Measurements from ENCODE around the gene SERINC5.
"Not testable (repeated sequence)": the region's sequence is repeated elsewhere in the genome, so short reads cannot be mapped to it uniquely, and the experiment has no call there.

SERINC5 gene

GRCh38 chr5:80225189-80225933 is 30.5 kb downstream of the SERINC5 start:
- no peak for DNase-seq

DNA sequence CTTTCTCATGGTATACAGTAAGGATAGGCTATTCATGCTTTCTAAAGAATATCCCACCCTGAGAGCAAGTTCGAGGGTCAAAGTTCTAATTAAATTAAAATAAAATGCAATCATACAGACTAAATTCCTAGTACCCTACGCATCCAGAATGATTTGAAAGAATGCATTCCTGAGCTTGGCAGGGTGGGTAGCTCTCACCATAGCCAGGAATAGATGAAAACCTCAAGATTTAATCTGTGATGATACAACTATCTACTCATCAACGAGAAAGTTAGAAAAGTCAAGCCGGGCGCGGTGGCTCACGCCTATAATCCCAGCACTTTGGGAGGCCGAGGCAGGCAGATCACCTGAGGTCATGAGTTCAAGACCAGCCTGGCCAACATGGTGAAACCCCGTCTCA is 32.3 kb downstream of the SERINC5 start:
- DNase-seq = no peak

GRCh38 chr5:80220245-80220897 is 35.5 kb downstream of the SERINC5 start:
- no peak for DNase-seq

- DNase-seq = no peak
Observed at GRCh38 chr5:80219391-80219790, 36.5 kb downstream of the SERINC5 start.

DNA sequence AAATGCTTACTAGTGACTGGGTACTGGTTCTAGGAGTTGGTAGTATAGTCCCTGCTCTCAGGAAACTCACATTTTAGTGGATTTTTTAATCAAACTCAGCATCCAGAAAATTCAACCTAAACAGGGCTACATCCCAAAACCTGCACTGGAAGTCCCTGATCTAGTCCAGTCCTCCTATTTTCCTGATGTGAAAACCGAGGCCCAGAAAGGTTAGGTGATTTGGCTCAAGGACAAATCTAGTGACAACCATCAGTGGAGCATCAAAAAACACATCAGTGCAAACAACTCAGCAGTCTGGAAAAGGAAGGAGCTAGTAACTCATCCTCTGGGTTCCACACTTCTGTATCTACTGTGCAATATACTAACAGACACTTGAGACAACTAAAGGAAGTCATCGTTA is 38.2 kb downstream of the SERINC5 start:
- DNase-seq = no peak

DNA sequence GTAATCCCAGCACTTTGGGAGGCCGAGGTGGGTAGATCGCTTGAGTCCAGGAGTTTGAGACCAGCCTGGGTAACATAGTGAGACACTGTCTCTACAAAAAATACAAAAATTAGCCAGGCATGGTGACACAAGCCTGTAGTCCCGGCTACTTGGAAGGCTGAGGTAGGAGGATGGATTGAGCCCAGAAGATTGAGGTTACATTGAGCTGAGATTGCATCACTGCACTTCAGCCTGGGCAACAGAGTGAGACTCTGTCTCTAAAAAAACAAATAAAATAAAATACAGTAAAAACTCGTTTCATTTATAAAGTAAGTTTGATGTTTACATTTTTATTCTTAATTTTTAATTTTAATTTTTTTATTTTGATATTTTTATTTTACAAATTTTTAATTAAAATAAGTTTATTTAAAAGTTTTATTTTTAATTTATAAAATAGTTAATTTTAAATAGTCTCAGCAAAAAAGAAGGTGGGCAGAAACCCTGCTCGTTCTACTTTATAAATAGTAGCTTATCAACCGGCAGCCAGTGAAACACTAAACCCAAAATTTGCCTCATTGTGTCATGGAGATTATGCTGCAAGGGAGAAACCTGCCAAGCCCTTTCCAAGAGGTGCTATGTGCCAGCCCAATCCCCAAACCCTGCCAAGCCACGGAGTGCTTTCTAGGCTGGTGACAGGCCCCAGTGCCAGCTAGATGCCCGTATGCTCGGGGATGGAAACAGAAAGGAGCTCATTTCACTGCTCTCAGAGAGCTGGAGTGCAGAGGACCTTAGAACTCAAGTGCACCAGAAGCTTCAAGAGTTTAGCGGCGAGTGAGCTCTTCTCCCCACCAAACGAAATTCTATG is 38.9 kb downstream of the SERINC5 start:
- DNase-seq = no peak

DNA sequence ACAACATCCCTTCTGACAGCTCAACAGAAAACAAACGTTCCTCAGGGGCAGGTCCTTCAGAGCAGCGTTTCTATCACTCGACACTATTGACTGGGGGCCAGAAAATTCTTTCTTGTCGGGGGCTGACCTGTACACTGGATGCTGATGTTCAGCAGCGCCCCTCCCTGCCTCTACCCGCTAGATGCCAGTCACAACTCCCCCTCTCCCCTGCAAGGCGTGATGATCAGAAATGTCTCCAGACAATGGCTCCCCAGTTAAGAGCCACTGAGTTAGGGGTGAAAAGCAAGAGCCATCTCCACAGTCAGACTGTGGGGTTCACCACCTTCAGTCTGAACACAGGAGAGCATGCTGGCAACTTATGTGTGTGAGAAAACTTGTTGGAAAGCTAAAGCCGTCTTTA is 39.8 kb downstream of the SERINC5 start:
- no peak for DNase-seq

DNA sequence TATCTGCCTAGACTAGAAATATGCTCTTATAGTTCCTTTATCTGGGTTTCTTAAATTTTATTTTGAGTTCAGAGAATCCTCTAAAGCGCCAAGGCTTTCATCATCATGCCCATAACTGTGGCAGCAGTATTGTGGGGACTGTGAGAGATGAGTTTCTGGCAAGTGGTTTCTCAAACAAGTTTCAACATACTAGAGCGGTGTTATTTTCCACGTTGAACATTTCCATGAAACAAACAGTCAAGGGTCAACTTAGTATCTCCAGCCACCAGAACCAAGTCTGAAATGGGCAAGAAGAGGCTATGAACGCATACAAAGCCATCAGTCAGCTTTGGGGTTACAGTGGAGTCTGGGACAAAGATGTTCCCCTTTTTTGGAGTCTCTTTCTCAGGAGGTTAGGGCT is 40.3 kb downstream of the SERINC5 start:
- DNase-seq = no peak

GRCh38 chr5:80213466-80213865 is 42.4 kb downstream of the SERINC5 start:
- DNase-seq = no peak

DNA sequence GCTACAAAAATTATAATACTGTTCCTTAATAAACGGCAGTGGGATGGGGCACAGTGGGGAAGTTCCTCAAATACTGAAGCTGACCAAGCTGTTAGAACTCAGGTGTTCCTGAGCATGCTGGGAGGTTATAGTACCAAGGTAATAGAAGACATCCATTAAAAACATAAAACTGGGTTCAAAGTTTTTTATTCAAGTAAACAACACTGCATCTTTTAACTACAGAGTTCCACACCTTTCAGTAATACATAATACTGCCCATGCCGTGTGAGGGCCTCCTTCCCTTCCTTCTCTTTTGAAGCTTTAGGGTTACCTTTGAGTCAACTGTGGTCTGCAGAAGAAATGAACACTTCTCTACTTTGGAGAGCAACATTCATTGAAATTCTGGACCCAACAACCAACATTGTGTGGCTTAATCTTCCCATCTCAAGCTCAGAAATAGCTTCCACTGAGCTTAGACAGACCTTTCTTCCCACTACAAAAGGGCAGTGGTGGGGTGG is 43.6 kb downstream of the SERINC5 start:
- DNase-seq = no peak

DNA sequence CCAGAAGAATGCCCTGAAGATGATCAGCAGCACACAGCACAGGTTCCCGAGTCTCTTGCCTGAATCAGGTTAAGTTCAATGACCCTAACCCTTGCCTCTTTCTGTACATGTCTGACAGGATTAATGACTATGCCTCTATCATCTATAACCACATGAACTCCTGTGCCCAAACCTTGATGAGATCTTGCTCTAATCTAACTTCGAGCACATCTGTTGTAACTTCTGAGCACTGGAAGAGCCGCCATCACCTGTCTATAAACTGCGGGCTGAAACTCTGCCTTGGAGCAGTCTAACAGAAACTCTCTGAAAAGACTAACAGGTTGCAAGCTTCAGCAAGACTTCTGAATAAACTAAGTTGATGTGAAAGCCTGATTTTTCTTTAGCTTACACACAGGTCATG is 44.5 kb downstream of the SERINC5 start:
- no peak for DNase-seq

DNA sequence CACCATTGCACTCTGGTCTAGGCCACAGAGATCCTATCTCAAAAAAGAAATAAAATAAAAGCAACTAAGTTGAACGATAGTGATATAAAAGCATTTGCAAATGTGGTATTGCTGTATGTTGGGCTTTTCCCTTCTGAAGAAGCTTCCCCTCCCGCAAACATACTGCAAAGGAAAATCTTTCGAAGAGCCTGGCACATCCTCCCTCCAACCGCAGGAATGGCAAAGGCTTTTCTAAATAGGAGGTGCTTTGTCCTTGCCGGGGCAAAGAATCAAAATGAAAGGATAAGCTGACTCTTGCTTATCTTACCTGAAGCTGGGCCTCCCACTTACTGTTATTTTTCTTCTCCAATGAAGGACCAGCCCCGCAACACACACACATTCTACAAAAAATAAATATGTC is 45.8 kb downstream of the SERINC5 start:
- DNase-seq = no peak

DNA sequence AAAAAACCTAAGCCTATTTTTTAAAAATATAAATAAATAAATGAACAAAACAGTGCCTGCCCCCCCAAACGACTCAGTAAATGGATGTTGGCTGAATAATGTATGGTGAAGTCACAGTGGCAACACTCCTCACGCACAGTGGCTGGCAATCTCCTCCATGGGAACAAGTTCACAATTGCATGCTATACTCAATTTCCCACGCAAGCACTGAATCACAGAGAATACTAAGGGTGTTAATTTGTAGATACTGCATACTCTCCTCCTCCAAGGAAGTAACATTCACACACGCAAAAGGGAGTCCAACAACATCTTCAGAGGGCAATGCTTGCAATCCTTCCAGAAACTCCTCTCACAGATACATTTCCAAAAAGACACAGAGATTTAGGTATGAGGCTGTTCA is 47.5 kb downstream of the SERINC5 start:
- no peak for DNase-seq

GRCh38 chr5:80207832-80208231 is 48.0 kb downstream of the SERINC5 start:
- no peak for DNase-seq

DNA sequence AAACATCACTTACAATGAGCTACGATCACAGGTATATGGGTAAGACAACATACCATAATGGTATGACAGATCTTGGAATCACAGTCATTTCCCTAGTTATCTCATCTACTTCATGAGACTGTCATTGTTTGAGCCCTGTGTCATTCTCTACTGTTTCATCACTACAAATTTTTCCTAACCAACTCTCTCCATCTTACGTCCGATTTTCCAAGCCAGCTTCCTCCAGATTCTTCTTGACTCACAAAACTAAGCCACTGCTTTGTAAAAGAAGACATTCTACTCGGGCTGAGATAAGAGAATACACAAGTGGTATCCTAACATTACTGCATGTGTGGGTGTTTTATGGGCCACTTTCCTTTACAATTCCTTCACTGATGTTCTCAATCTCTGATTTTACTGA is 49.6 kb downstream of the SERINC5 start:
- no peak for DNase-seq

DNA sequence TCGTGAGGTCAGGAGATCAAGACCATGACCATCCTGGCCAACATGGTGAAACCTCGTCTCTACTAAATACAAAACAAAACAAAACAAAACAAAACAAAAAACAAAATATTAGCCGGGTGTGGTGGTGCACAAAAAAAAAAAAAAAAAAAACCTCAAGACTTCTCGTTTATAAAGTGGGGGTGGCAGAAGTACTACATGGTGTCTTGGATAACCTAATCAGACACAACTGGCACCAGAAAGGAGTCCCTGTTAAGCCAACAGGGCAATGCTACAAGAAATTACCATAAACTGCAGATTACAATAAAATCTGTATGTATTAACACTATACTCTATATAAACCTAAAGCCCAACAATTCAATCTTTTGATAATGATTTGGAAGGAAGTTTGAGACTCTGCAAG is 50.0 kb downstream of the SERINC5 start:
- no peak for DNase-seq

DNA sequence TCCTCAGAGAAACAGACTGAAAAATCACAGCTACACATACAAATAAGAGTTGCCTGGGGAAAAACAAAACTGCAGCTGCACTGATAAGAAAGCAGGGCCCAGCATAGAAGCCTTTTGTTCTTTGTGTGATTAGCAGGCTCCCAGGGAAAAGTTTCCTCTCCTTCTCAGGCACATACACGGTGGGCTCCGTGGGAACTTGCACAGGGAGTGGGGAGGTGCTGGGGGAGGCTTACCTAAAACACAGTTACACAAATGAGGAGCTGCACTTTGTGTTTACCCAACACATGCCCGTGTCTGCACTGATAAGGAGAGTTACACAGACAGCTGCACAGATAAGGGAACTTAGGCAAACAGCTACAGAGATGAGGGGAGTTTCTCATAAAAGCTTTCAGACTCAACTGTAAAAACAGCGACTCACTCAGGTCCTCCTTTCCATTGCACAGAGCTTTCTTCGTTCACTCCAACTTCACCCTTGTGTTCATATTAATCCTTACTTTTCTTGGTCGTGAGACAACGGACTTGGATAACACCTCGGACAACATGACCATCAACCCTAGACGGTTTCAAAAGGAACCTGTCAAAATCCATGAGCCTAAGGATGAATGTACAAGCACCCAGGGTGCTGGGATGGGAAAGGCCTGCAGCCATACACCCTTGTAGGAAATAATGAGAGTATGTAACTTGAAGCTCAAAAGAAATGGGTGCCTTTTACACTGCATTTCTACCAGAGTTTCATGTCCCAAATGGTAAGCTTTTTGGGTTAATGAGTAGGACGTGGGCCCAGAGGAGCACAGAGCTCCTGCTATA is 50.8 kb downstream of the SERINC5 start:
- no peak for DNase-seq

GRCh38 chr5:80201763-80202162 is 54.1 kb downstream of the SERINC5 start:
- DNase-seq = not testable (repeated sequence)

GRCh38 chr5:80198920-80199319 is 56.9 kb downstream of the SERINC5 start:
- DNase-seq = no peak

DNA sequence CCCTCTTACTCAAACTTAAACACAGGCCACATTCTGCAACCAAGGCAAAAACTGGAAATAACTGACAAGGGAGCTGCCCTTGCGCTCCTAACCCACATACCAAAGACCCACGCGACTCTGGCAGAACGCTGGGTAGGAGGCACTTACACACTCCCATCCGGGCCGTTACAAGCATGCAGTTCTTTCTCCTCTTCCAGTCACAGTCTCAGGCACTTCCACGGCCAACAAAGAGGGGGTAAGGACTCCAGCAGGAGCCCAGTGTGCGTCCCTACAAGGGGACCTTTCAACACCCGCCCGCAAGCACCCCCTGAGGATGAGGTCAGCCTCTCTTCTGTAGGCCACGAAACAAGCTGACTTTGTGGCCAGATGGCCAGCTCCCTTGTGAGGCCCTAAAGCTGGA is 57.4 kb downstream of the SERINC5 start:
- DNase-seq = no peak

GRCh38 chr5:80195837-80196400 is 59.9 kb downstream of the SERINC5 start:
- no peak for DNase-seq

DNA sequence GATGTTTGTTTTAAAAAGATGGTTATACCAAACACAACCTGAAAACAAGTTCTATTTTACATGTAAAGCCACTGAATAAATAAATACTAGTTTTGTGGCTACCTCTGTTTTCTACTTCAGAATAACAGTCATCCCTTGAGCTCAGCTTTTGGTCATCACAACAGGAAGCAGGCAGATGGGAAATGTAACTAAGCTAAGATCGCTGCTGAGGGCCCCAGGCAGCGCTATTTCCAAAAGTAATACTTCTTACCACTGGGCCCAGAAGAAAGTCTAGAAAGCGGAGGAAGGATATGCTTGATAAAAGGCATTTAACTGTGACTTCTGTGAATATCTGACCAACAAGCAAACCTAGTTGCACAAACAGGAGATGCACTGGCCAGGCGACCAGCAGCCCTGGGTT is 61.4 kb downstream of the SERINC5 start:
- no peak for DNase-seq

DNA sequence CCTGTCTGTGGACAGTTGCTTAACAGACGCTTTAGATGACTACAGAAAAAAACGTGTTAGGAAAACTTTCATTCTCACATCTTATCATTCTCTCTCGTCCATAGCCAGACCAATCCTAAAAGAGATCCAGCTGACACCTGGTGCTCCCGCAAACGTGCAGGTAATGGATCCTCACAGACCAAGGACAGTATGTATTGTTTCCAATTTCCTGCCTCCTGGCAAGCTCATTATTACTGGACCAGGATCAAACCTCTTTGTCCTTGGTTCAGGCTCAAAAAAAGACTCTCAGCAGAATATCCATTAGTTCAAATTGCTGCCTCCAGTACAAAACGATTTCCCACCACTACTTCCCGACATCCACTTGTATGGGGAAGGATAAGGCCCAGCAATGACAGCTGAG is 62.4 kb downstream of the SERINC5 start:
- DNase-seq = no peak

Measured in GDM1 (cell line).